Measurements from ENCODE around the gene MED26.
A peak's percentile ranks its signal among the peaks of the same experiment; 100 is the strongest.
"Not testable (repeated sequence)": the region's sequence is repeated elsewhere in the genome, so short reads cannot be mapped to it uniquely, and the experiment has no call there.

Gene MED26

GRCh38 chr19:16573296-16573695, 54.7 kb downstream of the MED26 start:
- no peak for DNase-seq (ENCODE audit: low spot score)

DNA sequence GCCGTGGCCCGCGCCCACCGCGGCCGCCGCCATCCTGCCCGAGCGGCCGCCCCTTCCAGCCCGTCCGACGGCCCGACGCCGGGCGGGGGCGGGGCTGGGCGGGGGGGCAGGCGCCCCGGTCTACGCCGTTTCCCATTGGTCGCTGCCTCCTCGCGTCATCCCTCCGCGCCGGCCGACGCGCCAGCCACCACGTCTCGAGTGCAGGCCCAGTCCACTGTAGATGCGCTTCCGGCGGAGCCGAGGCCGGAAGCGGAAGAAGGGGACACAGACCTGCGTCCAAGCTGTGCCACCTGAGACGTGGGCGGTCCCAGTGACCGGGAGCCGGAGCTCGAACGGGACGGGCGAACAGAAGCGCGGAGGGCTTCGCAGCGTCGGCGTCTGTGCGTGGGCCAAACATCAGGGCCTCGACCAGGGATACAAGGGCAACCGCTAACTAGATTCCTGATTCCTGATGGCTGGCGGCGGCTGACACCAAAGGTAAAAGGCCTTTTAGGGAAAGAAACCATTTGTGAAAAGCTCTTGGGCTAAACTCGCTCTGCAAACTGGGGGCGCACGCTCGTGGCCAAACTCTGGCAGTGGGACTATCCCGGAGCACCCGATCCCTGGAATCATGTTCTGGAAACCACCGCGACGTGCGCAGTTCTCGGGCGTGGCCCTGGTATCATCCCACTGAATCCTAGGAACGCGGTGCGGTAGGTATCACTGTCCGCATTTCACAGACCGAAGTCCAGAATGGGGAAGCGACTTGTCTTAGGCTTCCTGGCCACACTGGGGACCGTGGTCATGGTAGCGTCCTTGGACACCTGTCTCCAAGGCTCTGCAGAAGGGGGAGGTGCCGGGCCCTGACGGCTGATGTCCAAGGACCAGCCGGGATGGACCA, 55.4 kb downstream of the MED26 start, which contains the start of gene SLC35E1:
SLC35E1 (minus strand) TSS at position 84 of the 880 bp plus-strand sequence; CDS start at position 33, 51 bp downstream.
- DNase-seq (ENCODE audit: low spot score) = peak; percentile 96

DNA sequence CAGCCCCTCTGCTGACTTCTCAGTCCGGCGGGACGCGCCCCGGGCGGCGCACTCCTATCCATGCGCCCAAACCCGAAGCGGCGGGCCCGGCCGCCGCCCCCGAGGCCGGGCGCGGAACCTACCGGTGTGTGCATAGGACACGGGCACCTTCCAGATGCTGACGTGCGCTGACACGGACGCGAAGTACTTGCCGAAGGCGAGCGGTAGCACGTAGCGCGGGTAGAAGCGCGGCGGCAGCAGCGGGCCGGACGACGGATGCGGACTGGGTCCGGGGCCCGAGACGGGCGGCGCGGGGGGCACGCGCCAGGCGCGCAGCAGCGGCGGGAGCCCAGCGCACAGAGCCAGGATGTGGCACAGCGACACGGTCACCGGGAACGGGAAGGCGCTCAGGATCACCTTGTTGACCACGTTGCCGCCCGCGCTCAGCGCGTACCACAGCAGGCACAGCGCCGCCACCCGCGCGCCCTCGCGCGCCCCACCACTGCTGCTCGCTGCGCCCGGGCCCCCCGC, 56.1 kb downstream of the MED26 start:
- DNase-seq (ENCODE audit: low spot score) = no peak

GRCh38 chr19:16571283-16571682, 56.7 kb downstream of the MED26 start:
- DNase-seq (ENCODE audit: low spot score) = no peak

GRCh38 chr19:16569609-16570320, 58.2 kb downstream of the MED26 start:
- DNase-seq (ENCODE audit: low spot score) = no peak

DNA sequence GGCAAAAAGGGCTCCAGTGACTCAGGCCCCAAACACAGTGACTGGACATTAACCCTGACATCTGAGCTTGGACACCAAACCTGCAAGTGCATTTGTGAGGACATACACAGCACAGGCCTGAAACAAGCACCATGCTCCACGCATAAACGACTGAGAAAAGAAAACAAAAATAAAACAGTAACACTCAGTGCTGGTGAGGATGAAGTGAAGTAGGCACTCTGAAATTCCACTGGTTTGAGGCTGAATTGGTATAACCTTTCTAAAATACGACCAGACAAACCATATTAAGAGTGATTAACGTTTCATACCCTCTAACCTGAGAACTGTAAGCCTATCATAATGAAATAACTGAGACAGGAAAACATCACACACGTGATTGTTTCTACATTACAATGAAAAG, 61.3 kb downstream of the MED26 start:
- DNase-seq (ENCODE audit: low spot score) = no peak

GRCh38 chr19:16566161-16566560, 61.8 kb downstream of the MED26 start:
- DNase-seq (ENCODE audit: low spot score) = no peak

DNA sequence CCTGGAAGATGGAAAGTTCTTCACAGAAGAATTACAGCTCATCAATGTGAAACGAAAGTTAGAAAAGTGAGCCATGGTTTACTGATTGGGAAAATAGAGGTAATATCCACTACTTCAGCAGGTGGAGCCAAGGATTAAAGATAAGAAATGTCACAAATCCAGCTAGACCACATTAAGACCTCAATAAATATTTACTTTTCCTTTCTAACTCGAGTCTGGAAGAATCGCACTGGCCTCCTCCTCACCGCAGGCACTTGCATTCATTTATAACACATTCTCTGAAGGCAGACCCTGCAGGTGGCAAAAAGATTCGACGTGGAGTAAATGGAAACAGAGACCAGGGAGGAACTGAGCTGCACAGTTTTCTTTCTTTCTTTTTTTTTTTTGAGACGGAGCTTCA, 63.2 kb downstream of the MED26 start:
- DNase-seq (ENCODE audit: low spot score) = no peak

GRCh38 chr19:16562608-16563025, 65.4 kb downstream of the MED26 start:
- no peak for DNase-seq (ENCODE audit: low spot score)

GRCh38 chr19:16561382-16561781, 66.6 kb downstream of the MED26 start:
- DNase-seq (ENCODE audit: low spot score) = no peak

DNA sequence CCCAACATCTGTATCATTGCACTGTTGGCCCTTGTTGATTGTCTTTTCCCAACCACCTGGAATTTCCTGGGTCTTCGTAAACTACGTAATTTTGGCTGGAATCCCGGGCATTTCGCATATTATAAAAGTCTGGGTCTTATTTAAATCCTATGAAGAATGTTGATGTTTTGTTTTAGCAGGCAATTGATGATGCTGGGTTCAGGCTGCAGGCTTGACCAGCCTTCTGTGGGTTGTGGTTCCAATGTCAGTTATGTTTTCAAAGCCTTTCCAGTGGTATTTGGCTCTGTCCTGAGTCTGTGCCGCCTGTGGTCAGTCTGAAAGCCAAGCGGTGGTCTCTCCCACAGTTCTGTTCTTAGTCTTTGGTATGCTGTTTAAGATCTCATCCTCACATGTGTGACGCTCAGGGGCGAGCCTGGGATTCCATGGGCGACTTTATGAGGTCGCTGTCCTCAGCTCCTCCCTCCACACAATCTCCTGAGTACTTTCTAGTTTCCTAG, 68.2 kb downstream of the MED26 start:
- no peak for DNase-seq (ENCODE audit: low spot score)

- no peak for DNase-seq (ENCODE audit: low spot score)
Observed at GRCh38 chr19:16554776-16555175, 73.2 kb downstream of the MED26 start.

DNA sequence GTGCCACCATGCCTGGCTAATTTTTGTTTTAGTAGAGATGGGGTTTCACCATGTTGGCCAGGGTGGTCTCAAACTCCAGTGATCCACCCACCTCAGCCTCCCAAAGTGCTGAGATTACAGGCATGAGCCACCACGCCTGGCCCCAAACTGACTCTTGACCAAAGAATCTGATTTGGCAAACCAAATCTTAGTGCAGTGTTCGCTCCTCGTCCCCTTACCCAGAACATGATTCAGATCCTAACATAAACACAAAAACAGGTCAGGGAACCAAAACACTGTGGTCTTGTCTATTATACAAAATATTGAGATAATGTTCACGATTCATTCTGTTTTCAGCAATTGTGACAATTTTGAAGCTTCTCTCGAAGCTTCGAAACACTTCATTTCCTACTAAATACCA, 76.1 kb downstream of the MED26 start:
- not testable (repeated sequence) for DNase-seq (ENCODE audit: low spot score)

- no peak for DNase-seq (ENCODE audit: low spot score)
Observed at GRCh38 chr19:16548956-16549355, 79.0 kb downstream of the MED26 start.

- DNase-seq (ENCODE audit: low spot score) = no peak
Observed at GRCh38 chr19:16544473-16545231, 83.4 kb downstream of the MED26 start.

DNA sequence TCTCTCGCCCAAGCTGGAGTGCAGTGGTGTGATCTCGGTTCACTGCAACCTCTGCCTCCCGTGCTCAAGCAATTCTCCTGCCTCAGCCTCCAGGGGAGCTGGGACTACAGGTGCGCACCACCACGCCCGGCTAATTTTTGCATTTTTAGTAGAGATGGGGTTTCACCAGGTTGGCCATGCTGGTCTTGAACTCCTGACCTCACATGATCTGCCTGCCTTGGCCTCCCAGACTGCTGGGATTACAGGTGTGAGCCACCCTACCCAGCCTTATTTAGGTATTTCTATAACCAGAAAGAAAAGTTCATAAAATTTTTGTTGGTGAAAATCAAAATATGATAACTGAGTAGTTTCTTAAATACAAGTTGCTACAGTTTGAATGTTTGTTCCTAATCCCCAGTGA, 84.3 kb downstream of the MED26 start:
- not testable (repeated sequence) for DNase-seq (ENCODE audit: low spot score)

- no peak for DNase-seq (ENCODE audit: low spot score)
Observed at GRCh38 chr19:16542910-16543472, 85.0 kb downstream of the MED26 start.

DNA sequence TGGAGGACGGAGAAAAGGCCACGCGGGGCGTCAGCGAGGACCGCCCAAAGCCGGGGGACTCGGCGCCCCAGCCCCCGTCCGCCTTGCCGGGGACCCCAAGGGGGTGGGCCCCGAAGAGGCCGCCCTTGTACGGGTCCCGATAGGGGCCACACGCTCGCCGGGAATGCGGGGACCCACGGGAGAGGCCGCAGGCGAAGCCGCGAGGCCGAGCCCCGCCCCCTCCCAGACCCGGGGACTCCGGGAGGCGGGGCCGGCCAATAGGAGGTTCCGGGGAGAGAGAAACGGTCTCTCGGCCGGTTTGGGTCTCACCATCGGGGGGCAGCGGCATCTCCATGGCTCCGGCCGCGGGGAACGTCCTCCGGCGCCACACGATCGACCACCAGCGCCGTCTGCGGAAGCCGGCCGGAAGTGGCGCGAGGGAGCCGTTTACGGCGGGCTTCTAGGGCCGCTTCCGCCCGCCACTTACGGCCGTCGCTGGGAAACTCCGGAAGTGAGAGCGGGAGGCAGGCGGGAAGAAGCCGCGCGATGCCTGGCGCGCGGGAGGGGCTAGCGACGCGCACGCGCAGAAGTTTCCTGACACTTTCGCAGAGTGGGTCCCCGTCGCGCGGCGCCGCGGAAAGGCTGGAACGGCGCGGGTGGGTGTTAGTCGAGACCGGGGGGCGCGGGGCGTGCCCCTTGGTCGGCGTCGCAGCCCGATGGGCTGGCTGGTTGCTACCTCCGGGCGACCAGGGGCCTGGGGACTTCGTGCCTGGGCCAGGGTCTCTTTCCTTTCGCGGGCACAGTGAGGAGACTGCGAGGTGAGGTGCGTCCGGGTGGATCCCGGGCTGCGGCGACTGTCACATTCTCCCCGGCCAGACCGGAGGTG, 85.7 kb downstream of the MED26 start, which contains the start of gene CHERP:
CHERP (minus strand) TSS at position 393 of the 865 bp plus-strand sequence; CDS start at position 334, 59 bp downstream.
- peak; percentile 92 for DNase-seq (ENCODE audit: low spot score)

DNA sequence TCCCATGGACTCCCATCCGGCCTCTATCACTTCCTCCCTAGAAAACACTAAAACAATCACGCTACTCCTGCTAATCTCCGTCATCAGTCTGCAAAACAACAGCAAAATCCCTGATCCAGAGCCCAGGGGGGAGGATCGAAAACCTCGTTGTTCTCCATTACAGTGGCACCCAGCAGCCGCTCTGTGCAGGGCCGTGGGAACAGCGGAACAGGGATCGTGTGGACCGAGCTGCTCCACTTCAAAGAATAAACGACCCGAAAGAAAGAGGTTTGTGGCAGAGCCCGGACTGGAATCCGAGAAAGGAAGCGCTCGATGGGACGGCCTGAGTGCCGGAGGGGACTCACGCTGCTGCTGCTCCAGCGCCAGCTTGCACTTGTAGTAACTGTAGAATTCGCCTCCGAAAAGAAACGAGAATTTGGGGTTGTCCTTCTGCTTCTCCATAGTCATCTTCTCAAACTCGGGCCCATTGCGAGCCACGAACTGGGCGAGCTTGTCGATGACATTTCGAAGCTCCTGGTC, 86.4 kb downstream of the MED26 start:
- DNase-seq (ENCODE audit: low spot score) = no peak

DNA sequence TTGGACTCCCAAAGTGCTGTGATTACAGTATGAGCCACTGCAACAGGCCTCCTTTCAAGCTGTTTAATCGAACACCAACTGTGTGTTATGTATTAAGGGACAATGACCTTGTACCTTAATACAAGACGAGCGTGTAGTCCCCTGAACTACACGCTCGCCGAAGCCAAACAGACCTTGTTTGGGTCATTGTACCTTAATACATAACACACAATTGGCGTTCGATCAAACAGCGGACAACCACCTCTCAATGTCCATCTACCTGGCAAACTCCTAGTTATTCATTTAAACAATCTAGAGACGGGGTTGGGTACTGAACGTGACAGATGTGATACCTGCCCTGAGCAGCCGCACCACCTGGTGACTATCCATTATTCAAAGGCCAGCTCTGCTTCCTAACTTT, 87.1 kb downstream of the MED26 start:
- DNase-seq (ENCODE audit: low spot score) = no peak

Measured in hematopoietic multipotent progenitor cell treated with erythropoietin and hydrocortisone succinate and interleukin-3 and kit ligand, for 17 days (in vitro differentiated cells).